ENCODE results near the gene ST6GALNAC1.

ST6GALNAC1 gene

GRCh38 chr17:76581515-76581914, 62.0 kb downstream of the ST6GALNAC1 start:
- DNase-seq (ENCODE audit: low read depth in 2 of 2): no peak

GRCh38 chr17:76579281-76579680, 64.3 kb downstream of the ST6GALNAC1 start:
- DNase-seq (ENCODE audit: low read depth in 2 of 2): no peak

DNA sequence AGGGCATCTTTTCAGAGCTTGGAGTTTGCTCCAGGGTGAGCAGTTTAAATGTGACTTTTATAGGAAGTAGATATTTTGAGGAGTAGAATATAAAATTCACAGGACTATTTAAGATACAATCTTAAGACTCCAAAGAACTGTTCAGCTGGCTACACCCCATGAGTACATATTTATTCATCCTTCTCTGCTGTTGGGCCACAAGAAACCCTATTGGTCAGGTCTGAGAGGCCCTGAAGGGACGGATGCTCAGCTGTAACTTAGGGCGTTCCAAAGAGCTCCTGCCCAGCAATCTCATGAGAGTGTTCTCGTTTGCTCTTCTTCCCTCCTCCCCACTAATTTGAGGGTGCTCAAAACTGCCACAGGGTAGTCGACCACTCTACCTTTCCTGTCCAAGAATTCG, 65.2 kb downstream of the ST6GALNAC1 start:
- DNase-seq (ENCODE audit: low read depth in 2 of 2): no peak

DNA sequence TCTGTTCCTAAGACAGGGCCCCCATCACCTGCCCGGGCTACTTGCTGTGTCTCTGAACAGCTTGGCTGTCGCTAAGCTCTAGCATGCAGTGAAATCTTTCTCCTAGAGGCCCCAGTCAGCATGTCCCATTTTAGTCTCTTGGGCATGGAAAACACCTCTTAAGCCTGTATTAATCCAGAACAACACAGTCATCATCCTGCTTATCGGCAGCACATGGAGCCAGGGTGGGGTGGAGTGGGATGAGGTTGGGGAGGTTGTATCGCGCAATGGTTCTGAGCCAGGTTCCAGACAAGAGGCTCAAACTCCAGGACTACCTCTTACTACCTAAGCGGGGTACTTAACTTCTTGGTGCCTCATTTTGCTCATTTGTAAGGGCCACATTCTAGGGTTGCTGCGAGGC, 65.7 kb downstream of the ST6GALNAC1 start:
- DNase-seq (ENCODE audit: low read depth in 2 of 2): no peak

DNA sequence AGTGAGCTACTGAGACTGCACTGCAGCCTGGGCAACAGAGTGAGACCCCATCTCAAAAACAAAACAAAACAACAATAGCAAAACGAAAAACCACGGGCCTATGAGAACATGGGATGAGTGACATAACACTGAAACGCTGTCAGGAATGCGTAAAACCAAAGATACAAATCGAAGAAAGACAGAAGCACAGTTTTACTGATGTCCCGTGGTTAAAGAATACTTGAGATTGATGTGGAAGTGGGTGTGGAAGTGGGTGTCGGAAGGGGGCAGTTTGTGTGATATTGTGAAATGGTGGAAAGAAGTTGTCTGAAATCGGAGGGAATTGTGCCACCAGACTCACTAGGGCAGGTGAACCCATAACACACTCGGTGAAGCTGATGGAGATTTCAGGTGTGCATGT, 67.4 kb downstream of the ST6GALNAC1 start:
- no peak for DNase-seq (ENCODE audit: low read depth in 2 of 2)

GRCh38 chr17:76575570-76575969, 68.0 kb downstream of the ST6GALNAC1 start:
- no peak for DNase-seq (ENCODE audit: low read depth in 2 of 2)

All from stimulated activated CD8-positive, alpha-beta memory T cell treated with anti-CD3 and anti-CD28 coated beads, Interleukin-7, amount 100 ng/mL, for 4 hours (primary cell).